Measurements from ENCODE around the gene HOXC12.

HOXC12 gene

DNA sequence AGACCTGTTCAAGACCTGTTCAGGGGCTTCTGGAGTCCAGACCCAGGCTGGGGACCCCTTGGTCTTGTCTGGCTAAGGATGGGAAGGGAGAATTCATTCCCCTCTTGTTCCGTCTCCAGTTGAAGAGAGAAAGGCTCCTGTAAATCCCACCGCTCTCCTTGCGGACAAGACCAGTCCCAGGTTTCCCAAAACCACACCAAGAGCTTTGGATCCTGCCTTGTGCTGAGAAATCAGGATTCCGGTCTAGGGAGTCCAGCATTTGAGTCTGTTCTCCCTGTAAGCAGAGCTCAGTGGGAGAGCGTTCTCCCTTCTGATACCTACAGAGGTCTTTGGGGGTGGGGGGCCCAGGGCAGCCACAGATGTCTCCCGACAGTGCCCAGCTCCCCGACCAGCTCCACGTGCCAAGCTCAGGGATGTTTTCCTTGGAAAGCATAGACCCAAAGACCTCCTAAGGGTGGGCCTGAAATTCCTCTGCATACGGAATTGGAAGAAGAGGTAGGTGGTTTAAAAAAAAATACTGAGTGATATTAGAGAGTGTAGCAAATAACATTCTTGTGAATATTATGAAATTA, 14.2 kb upstream of the HOXC12 start:
- Histone ChIP-seq H3K9me3 (no peaks in the 10 kb centered on the region), H3K4me1 (no peaks in the 10 kb centered on the region), H3K4me3 (ENCODE audit: low read depth, low read length) (no peak overlapping the region), H3K36me3 (no peaks in the 10 kb centered on the region), H3K27me3 (peaks cover 96% of the 10 kb centered on the region)
- no peak for TF ChIP-seq CTCF (IDR thresholded peaks at IDR 0.05; ENCODE audit: low read depth, low read length)
- no peak for DNase-seq

- Histone ChIP-seq H3K27me3 (peaks cover 96% of the 10 kb centered on the region), H3K4me1 (no peaks in the 10 kb centered on the region), H3K9me3 (no peaks in the 10 kb centered on the region), H3K4me3 (ENCODE audit: low read depth, low read length) (no peak overlapping the region), H3K36me3 (no peaks in the 10 kb centered on the region)
- TF ChIP-seq CTCF (IDR thresholded peaks at IDR 0.05; ENCODE audit: low read depth, low read length), result no peak
- DNase-seq, result no peak
Measured at GRCh38 chr12:53941187-53941586, 13.5 kb upstream of the HOXC12 start.

- no peaks in the 10 kb centered on the region for H3K4me1 ChIP-seq
- H3K4me3 ChIP-seq (ENCODE audit: low read depth, low read length), result no peak overlapping the region
- no peaks in the 10 kb centered on the region for H3K36me3 ChIP-seq
- peaks cover 96% of the 10 kb centered on the region for H3K27me3 ChIP-seq
- H3K9me3 ChIP-seq, result no peaks in the 10 kb centered on the region
- no peak for DNase-seq
- no peak for TF ChIP-seq CTCF (IDR thresholded peaks at IDR 0.05; ENCODE audit: low read depth, low read length)
Measured at GRCh38 chr12:53941750-53942149, 13.0 kb upstream of the HOXC12 start.

DNA sequence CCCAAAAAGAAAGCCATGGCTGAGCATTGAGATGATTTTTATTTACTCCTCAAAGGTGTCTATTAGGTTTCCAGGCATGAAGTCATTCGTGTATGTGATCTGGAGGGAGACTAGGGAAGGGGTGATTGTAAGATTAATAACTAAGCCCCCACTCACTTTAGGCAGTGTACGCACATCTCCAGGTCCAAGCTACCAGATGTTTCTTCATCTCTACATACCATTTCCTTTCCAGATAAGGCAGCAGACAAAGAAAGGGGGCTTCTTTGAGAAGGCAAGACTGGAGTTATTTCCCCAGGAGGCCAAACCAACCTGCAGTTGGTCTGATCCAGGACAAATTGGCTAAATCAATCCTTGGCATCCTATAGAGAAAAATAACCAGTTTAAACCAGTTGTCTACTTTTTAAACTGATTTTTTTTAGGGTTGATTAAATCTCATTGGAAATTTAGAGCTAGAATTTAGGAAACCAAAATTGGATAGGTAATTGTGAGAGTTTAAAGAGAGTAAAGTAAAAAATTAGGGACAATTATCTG, 12.2 kb upstream of the HOXC12 start:
- no peak for TF ChIP-seq CTCF (IDR thresholded peaks at IDR 0.05; ENCODE audit: low read depth, low read length)
- no peaks in the 10 kb centered on the region for H3K9me3 ChIP-seq
- DNase-seq, result no peak
- peaks cover 96% of the 10 kb centered on the region for H3K27me3 ChIP-seq
- no peak overlapping the region for H3K4me3 ChIP-seq (ENCODE audit: low read depth, low read length)
- H3K36me3 ChIP-seq, result no peaks in the 10 kb centered on the region
- H3K4me1 ChIP-seq, result no peaks in the 10 kb centered on the region

DNA sequence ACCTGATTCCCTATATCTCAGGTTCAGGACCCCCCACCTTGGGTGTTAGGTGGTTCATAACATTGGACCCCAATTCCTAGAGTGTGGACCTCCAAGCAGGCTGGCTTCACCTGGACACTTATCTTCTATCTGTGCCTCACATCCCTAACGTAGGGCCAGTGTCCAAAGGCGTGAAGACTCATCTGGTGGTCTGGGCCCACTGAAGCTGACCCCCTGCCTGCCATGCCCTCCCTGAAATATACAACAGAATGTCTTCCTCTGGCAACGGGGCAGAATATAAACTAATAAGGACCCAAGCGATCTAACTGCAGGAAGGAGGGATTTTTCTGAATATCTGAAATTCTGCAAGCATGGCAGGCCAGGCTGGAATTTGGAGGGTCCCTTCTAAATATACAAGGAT, 10.5 kb upstream of the HOXC12 start:
- H3K4me3 ChIP-seq (ENCODE audit: low read depth, low read length), result no peak overlapping the region
- no peaks in the 10 kb centered on the region for H3K9me3 ChIP-seq
- H3K36me3 ChIP-seq, result no peaks in the 10 kb centered on the region
- H3K4me1 ChIP-seq, result no peaks in the 10 kb centered on the region
- peaks cover 96% of the 10 kb centered on the region for H3K27me3 ChIP-seq
- no peak for TF ChIP-seq CTCF (IDR thresholded peaks at IDR 0.05; ENCODE audit: low read depth, low read length)
- no peak for DNase-seq

- no peaks in the 10 kb centered on the region for H3K36me3 ChIP-seq
- no peak for DNase-seq
- H3K27me3 ChIP-seq, result peaks cover 96% of the 10 kb centered on the region
- TF ChIP-seq CTCF (IDR thresholded peaks at IDR 0.05; ENCODE audit: low read depth, low read length), result no peak
- no peaks in the 10 kb centered on the region for H3K4me1 ChIP-seq
- no peak overlapping the region for H3K4me3 ChIP-seq (ENCODE audit: low read depth, low read length)
- no peaks in the 10 kb centered on the region for H3K9me3 ChIP-seq
Measured at GRCh38 chr12:53944907-53945847, 9.5 kb upstream of the HOXC12 start.
